ENCODE data around the gene RNF146.

RNF146 gene

GRCh38 chr6:127272576-127272975 lies 5.9 kb downstream of the RNF146 start:
- TF ChIP-seq GATA3 (IDR thresholded peaks at IDR 0.05; ENCODE audit: low read depth, low read length) (no peak), GATA2 (IDR thresholded peaks at IDR 0.05; ENCODE audit: low read depth, low read length) (no peak)

- TF ChIP-seq GATA3 (IDR thresholded peaks at IDR 0.05; ENCODE audit: low read depth, low read length) (no peak), GATA2 (IDR thresholded peaks at IDR 0.05; ENCODE audit: low read depth, low read length) (no peak)
Observed at GRCh38 chr6:127273499-127273898, 6.8 kb downstream of the RNF146 start.

DNA sequence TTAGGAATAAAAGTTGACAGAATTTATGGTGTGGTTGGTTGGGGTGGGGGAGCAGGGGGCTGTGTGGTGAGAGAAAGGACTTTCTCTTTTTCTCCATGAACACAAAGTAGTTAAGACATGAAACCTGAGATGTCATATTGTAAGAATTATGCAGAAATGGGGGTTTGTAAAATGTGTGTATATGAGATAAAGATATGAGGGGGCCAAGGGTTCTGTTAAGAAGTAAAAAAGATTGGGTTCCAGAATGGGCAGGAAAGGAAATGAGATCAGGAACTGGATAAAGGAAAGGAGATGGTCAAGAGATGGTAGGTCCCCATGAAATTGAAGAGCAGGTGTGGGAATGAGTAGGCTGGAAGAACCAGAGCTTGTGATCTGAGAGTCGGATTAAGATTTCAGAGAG lies 9.7 kb downstream of the RNF146 start:
- TF ChIP-seq GATA3 (IDR thresholded peaks at IDR 0.05; ENCODE audit: low read depth, low read length) (no peak), GATA2 (IDR thresholded peaks at IDR 0.05; ENCODE audit: low read depth, low read length) (no peak)

GRCh38 chr6:127277878-127278843 lies 11.5 kb downstream of the RNF146 start:
- TF ChIP-seq GATA3 (IDR thresholded peaks at IDR 0.05; ENCODE audit: low read depth, low read length) (no peak), GATA2 (IDR thresholded peaks at IDR 0.05; ENCODE audit: low read depth, low read length) (no peak)

DNA sequence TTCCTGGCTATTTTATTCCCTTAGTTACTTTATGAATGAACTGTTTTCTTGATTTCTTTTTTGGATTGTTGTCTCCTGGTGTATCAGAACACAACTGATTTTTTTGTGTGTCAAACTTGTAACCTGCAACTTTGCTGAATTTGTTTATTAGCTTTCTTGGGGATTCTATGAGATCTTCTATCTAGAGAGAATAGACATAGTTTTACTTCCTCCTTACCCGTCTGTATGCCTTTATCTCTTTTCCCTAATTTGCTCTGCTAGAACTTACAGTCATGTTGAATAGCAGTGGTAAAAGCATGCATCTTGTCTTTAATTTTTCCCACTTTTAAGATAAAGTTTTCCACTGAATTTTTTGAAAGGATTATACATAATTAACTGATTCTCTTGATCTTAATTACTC lies 13.2 kb downstream of the RNF146 start:
- TF ChIP-seq GATA2 (IDR thresholded peaks at IDR 0.05; ENCODE audit: low read depth, low read length), result no peak
- no peak for TF ChIP-seq GATA3 (IDR thresholded peaks at IDR 0.05; ENCODE audit: low read depth, low read length)

DNA sequence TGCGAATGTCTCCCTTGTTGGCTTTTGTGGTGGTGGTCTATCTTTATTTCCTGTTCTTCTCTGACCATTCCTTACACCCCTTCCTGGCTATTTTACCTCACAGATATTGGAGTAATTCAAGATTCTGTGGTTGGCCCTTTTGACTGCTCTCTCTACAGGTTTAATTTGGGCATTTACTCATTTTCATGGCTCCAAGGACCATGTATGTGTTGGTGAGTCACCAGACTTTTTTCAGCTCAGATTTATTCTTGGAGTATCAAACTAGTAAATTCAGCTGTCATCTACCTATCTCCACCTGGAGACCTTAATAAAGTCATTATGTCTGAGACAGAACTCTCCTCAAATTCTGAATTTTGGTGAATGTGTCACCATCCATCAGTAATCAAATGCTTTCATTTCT lies 15.5 kb downstream of the RNF146 start:
- TF ChIP-seq GATA2 (IDR thresholded peaks at IDR 0.05; ENCODE audit: low read depth, low read length) (no peak), GATA3 (IDR thresholded peaks at IDR 0.05; ENCODE audit: low read depth, low read length) (no peak)

DNA sequence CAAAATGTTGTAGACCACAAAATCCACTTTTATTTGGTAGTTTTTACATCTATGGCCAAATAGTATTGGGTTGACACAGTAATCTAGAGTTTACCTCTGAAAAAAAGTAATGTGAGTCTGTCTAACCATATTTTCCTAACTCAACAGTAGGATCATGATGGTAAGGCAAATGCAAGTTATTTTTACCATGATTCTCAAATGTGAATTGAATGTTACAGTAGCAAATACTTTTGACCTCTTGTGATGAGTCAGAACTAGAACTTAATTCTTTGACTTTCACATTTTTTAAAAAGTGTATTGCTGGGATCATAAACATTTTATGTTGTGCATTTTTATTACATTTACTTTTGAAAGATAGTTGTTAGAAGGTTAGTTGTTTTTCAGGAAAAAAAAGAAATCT lies 22.0 kb downstream of the RNF146 start:
- TF ChIP-seq GATA3 (IDR thresholded peaks at IDR 0.05; ENCODE audit: low read depth, low read length), result no peak
- TF ChIP-seq GATA2 (IDR thresholded peaks at IDR 0.05; ENCODE audit: low read depth, low read length), result no peak

DNA sequence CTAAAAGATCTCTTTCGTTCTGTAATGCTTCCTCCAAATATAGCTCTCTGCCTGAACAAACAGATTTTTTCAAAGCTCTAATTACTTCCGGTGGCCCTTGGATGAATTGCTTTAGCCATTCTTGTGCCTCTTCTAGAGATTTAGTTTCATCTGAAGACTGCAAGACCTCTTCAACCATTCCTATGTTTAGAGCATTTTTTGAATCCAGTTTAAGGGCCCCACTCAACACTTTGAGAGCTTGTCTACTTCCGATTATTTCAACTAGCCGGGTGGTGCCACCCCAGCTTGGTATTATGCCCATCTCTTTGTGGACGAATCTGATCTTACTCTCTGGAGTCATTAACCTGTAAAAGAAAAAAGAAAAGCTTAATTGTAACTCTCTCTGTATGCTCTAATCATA lies 23.3 kb downstream of the RNF146 start:
- TF ChIP-seq GATA3 (IDR thresholded peaks at IDR 0.05; ENCODE audit: low read depth, low read length) (no peak), GATA2 (IDR thresholded peaks at IDR 0.05; ENCODE audit: low read depth, low read length) (no peak)

DNA sequence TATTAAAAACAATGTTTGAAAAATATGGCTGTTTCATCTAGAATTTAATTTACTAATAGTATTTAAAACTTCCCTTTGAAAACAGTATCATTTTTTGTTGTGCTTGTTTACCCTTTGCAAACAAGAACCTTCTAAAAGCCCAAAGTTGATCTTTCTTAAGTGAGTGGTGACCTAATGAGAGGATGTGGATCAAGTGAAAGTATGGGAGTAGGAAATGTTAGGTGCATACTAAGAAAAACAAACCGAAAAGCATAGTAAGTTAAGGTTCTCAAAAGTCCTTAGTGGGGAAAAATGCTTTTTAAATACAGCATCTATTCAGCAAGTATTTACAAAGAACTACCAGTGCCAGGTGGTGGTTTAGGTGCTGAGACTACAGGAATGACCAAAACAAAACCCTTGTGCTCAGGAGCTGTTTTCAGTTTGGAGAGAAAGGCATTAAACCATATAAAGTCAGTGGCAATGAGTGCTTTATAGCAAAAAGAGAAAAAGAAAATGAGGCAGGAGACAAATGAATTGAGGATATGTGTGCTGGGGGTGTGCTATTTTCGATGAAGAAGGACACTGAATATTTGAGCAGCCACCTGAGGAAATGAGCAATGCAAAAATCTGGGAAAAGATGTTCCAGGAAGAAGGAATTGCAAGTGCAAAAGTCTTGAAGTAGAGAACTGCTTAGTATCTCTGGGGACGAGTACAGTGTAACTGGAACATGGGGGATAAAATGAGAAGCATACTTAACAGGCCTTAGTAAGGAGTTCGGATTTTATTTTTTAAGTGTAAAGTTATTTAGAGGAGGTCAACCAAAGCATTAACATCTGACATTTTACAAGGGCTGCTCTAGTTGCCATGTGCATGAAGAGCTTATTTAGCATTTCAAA lies 24.0 kb downstream of the RNF146 start:
- TF ChIP-seq GATA2 (IDR thresholded peaks at IDR 0.05; ENCODE audit: low read depth, low read length), result no peak
- TF ChIP-seq GATA3 (IDR thresholded peaks at IDR 0.05; ENCODE audit: low read depth, low read length), result no peak

DNA sequence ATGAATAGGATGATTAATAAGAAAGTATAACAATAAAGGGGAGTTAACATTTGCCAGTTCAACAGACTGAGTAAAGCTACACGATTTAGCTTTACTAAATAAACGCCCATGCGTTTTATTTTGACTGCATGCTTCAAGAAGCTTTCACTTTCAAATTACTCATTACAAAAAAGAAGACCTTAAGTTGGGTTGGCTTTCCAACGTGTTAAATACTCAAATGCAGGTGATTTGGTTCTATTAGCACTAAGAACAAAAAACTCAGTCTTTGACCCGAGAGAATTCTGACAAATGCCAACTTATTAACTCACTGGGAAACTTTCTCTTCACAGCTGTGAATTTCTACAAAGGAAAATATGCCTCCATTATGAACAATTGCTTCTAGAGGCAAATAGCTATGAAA lies 24.8 kb downstream of the RNF146 start:
- TF ChIP-seq GATA3 (IDR thresholded peaks at IDR 0.05; ENCODE audit: low read depth, low read length), result no peak
- TF ChIP-seq GATA2 (IDR thresholded peaks at IDR 0.05; ENCODE audit: low read depth, low read length), result no peak

GRCh38 chr6:127297502-127298070 lies 30.9 kb downstream of the RNF146 start:
- TF ChIP-seq GATA3 (IDR thresholded peaks at IDR 0.05; ENCODE audit: low read depth, low read length) (no peak), GATA2 (IDR thresholded peaks at IDR 0.05; ENCODE audit: low read depth, low read length) (no peak)

DNA sequence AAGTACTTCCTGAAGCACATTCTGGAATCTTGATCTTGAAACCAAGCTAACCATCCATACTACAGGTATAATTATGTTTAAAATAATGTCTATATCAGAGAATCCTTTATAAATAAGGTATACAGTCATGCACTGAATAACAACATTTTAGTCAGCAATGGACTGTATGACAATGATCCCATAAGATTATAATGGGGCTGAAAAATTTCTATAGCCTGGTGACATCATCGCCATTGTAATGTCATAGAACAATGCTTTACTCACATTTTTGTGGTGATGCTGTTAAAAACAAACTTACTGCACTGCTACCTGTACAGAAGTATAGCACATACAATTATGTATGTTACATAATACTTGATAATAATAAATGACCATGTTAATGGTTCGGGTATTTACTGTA lies 31.8 kb downstream of the RNF146 start:
- TF ChIP-seq GATA2 (IDR thresholded peaks at IDR 0.05; ENCODE audit: low read depth, low read length), result no peak
- TF ChIP-seq GATA3 (IDR thresholded peaks at IDR 0.05; ENCODE audit: low read depth, low read length), result no peak

- TF ChIP-seq GATA2 (IDR thresholded peaks at IDR 0.05; ENCODE audit: low read depth, low read length) (no peak), GATA3 (IDR thresholded peaks at IDR 0.05; ENCODE audit: low read depth, low read length) (no peak)
Observed at GRCh38 chr6:127299522-127300240, 33.0 kb downstream of the RNF146 start.

All from SH-SY5Y (cell line).